NCI-H2196 treated with DMSO at 0.1 percent for 48 hours (cell line): ENCODE results near the gene DSCAM.

ENCODE experiments used
- DNase-seq: peaks from one replicate; lab custom pipeline; 2025; ENCODE audit not compliant: unreplicated experiment; lab: John Stamatoyannopoulos, UW

The DSCAM gene

DNA sequence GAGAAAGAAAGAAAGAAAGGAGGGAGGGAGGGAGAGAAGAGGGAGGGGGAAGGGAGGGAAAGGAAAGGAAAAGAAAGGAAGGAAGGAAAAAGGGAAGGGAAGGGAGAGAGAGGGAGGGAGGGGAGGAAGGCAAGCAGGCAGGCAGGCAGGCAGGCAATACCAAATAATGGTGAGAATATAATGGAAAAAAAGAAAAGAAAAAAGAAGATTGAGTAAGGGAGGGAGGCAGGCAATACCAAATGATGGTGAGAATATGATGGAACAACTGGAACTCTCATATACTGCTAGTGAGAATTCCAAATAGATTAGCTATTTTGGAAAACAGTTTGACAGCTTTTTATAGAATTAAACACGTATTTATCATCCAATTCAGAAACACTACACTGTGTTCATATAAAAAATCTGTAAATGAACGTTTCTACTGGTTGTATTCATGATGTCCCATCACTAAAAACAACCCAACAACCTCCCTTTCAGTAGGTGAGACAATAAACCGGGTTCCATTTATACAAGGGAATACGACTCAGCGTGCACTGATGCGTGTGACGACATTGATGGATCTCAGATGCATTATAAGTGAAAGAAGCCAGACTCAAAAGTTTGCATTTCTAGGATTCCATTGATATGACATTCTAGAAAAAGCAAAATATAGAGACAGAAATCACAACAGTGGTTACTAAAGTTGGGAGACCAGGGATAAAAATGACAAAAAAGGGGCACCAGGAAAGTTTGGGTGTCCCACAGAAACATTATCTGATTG, 226.4 kb downstream of the DSCAM start:
- no peak for DNase-seq

DNA sequence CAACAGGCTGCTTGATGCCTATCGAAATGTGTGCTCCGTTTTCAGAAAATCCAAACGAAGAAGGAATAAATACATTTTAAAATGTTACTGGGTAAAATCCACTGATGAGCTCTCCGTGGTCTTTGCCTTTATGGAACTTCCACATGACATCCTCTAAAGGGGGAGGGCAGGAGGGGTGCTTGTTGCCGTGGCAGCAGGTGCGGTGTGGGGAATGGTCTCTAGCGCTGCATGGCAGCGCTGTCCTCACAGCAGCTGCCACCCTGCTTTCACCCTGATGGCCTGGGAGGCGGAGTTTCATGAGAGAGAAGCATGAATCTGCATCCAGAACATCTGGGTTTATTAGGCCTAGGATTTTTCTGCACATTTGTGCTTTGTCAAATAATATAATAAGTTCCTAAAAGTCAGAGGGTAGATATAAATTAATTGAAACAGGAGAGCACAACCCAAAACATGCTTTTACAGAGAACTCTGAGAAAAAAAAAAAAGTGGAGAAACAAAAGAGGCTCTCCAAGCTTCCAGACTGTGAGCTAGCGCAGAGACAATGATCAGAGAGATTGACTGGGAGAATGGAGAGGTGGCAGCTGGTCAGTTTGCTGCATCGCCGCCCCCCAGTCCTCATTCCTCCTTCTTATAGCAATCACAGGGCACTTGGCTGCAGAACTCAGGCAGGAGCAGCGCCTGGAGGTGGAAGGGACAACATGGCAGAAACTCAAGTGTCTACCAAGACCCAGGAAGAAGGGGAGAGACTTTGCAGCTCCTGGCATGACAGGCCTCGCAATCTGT, 228.6 kb downstream of the DSCAM start:
- no peak for DNase-seq

DNA sequence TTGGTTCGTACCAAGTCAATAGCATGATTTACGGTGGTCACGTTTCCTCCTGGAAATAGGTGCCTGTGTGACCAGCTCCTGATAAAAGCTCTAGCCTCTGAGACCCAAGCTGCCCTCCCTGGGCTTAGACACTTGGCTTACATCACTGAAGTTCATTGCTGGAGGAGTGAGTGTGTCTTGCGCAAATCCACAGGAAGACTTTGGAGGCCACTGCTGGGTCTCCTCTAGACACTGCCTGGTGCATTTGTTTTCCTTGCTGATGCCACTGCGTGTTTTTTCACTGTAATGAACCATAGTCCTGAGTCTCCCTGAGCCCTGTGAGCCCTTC, 230.6 kb downstream of the DSCAM start:
- DNase-seq = no peak

DNA sequence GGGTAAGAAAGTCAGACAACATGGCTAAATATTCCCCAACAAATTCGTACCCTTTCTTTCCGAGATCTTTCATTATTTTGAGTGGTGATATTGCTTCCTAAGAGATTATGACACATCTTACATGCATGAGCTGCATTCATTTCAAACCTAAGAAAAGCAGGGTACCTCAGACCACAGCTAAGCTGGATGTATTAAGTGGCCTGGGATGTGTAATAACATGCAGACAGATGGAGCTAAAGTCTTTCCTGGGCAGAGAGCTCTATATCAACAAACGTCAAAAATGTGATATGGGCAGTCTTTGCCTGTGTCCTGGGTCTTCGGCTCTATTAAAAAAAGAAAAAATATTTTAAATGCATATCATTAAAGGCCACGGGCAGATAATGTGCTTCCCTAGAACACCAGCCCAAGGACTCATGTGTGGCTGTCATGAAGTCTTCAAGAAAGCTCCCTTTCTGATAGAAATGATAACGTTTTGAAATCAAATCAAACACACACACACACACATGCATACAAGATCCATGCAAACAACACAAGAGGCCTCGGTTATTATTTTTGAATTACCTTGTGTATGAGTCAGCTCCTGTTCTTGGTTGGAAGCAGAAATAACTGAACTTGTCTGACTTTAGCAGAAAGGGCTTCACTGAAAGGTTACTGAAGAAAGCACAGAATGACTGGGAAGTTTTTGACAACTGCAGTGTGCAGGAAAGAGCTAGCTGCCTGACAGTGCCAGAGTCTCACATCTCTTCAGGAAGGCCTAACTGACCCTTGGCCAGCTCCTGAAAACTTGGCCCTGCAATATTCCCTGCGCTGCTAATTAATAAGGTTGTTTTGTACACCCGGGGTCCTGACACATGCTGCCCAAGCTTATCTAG, 231.2 kb downstream of the DSCAM start:
- no peak for DNase-seq

DNA sequence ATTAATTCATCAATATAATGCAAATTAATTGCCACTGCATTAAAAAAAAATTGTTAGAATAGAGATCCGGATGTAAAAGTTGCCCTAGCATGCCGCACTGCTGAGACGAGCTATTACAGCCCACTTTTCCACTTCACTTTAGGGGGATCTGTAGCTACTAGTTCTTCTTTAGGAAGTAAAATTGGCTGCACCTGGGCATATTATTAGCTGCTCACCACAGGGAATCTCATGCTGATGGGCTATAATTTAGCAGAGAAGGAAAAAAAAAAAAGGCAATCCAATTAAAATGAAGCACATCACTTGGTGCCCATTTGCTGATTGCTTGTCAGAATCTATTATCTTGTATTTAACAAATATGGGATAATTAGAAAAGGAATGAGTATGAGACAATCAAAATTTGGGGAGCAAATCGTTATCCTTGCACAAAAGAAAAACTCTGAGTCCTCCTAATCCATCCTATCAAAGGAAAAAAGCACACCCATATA, 233.4 kb downstream of the DSCAM start:
- DNase-seq = no peak

DNA sequence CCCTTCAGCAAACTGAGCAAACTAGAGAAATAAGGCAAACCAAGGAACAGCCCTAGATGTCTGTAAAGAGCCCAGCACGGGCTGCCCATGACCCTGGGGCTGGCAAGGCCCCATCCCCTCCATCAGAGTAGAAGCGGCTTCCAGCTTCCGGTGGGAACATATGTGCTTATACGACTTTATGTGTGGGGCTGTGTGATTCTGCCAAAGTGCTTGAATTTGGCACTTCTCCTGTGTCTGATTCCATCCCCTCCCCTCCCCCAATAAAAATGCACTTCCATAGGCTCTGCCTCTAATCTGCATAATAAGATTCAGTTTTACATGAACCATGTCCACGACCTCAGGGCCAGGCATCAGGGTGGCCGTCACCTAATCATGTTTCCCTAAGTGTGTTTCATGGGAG, 236.6 kb downstream of the DSCAM start:
- no peak for DNase-seq

DNA sequence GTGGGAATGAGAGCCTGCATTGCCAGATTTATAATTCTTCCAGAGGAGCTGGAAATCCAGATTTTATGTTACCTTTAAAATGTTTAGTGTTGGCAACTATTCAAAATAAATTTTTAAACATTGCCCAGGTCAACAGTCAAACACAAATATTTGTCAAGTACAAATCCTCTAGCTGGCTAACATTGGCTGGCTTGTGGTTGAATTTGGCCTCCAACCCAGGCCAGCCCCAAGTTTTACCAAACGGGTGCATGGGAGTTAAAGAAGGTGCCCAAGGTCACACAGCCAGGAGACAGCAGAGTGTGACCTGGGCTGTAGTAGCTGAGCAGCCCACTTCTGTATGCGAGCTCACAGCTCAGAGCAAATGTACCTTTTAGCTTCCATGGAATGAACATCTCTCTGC, 240.6 kb downstream of the DSCAM start:
- DNase-seq = no peak

DNA sequence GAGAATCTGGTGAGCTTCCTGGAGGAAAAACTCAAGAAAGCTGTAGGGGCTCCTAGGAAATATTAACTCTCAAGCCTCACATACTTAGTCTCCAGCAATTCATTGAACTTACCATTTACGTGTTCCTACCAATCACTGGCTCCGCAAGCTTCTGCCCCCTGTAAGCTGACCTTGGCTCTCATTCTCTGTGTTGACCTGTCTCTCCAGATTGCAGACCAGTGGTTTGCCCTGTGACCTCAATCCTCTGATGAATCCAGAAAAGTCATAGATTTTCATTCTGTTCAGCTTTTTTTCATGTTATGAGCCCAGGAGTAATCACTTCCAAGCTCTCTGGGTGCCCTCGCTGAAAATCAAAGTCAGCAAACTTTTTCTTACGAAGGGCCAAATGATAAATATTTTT, 241.9 kb downstream of the DSCAM start:
- no peak for DNase-seq

DNA sequence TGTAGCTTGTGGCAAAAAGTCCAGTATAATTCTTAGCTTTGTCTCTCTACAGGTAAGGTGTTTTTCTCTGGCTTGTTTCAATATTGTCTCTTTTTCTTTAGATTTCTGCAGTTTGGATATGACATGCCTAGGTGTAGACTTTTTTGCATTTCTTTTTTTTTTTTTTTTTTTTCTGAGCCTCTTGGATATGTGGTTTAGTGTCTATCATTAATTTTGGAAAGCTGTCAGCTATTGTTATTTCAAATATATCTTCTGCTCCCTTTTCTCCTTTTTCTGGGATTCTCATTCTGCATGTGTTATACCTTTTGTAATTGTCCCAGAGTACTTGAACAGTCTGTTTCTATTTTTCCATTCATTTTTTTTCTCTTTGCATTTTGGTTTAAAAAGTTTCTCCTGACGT, 243.2 kb downstream of the DSCAM start:
- DNase-seq = no peak

DNA sequence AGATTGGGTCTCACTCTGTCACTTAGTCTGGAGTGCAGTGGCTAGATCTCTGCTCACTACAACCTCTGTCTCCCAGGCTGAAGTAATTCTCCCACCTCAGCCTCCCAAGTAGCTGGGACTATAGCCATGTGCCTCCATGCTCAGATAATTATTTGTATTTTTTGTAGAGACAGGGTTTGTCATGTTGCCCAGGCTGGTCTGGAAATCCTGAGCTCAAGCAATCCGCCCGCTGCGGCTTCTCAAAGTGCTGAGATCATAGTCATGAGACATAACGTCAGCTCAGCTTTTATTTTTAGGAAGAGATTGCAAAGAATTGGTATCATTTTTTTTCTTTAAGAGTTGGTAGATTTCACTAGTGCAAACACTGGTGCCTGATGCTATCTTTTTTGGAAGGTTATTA, 244.9 kb downstream of the DSCAM start:
- no peak for DNase-seq

DNA sequence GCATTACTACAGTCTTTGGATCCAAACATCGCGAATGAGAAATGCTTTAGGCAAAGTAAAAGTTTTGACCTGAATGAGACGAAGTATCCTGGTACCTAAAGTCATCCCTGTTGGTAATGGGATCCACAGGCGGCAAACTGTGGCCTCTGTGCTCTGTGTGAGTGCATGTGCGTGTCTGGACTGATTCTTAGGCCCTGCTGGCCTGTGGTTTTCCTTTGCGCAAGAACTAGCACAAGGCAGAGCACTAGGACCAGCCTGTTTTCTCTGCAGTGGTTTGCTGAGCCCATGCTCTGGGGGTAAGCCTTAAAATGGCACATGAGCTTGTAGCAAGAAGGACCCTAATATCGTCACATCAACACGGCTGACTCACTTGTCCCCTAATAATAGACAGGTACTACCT, 251.2 kb downstream of the DSCAM start:
- no peak for DNase-seq

DNA sequence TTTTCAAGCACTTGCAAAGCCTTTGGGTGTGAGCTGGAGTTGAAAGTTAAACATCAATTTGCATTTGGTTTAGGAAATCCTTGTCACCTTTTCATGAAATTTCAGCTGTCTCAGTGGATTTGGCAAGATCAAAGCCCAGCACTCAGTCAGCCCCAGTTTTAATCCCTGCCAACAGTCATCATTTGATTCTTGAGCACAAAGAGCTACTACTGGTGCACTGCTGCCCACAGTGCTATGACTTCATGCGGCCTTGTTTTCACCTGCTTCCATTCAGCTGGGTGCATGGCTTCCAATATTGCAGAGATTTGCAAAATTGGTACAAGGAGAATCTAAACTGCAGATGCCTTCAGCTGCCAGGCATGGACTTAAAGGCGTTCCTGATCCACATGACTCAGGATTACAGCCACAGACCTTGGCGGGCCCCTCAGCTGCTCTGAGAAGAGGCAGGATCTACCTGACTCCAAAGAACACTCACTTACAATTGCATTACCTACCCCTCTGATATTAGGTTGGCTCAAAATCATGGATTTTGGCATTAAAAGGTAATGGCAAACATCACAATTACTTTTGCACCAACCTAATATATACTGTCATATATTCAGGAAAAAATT, 259.1 kb downstream of the DSCAM start:
- DNase-seq = no peak

DNA sequence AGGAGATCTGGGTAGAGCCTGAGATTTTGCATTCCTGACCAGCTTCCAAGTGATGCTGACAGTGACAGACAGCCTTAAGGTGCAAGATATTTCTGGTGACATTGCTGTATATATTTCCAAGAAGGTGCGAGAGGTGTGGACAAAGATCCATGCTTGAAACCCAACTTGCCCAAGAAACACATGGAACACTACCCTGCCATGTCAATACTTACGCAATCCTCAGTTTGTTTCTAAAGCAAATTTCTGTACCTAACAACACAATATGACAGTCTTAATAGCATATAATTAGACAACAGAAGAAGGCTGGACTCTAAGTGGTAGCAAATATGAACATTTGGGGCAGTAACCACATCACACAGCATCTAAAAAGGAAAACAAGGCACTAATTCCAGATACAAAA, 260.4 kb downstream of the DSCAM start:
- DNase-seq = no peak

DNA sequence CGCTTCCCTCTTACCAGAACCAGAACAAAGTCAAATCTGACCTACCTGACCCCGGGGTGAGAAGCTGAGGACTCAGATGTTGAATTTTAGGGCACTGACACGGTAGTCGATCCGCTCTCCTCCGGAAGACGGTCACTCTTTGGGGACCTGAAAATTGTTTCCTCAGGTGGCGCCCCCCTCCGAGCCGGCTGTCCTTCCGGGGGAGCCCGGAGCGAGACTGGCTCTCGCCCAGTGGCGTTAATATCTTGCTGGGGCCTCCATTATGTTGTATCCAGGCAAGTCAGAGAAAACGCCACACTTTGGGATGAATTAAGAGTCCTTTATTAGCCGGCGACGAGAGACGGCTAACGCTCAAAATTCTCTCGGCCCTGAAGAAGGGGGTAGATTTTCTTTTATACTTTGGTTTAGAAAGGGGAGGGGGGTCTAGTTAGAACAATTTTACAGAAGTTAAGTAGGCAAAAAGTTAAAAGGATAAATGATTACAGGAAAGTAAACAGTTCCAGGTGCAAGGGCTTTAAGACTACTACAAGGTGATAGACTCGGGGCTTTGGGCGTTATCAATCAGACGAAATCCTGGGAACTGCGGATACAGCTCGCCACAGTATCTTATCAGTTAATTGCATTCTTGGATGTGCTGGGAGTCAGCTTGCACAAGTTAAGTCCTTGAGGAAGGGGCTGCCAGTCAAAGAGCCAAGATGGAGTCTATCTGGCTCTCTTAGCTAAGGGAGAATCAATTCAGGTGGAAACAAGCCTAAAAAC, 269.5 kb downstream of the DSCAM start:
- no peak for DNase-seq

DNA sequence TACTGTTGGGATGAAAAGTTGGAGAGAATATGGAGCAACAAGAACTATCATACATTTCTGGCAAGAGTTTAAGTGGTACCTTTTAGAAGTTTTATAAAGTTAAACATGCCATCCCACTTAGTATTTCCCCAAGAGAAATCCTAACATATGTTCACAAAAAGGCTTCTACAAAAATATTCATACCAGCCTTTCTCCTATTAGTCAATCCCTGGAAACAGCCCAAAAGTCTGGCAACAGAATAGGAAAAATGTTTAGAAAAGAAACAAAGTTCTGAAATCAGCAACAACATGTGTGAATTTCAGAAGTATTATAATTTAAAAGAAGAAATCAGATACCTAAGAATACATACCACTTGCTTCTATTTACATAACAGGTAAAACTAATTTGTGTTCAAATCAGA, 271.0 kb downstream of the DSCAM start:
- no peak for DNase-seq

DNA sequence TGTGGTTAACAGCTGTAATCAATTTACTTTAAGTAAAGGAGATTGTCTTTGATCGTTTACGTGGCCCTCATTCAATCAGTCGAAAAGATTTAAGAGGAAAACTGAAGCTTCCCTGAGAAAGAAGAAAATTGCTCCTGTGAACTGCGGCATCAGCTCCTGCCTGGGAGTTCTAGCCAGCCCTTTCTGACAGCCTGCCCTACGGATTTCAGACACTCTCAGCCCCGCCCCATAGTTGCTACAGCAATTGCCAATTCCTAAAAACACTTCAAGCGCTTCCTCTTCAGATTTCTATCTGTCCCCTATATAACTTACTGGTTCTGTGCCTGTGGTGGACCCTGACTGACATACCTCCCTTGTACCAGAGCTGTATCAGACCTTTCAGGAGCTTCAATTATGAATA, 277.6 kb downstream of the DSCAM start:
- DNase-seq = no peak

DNA sequence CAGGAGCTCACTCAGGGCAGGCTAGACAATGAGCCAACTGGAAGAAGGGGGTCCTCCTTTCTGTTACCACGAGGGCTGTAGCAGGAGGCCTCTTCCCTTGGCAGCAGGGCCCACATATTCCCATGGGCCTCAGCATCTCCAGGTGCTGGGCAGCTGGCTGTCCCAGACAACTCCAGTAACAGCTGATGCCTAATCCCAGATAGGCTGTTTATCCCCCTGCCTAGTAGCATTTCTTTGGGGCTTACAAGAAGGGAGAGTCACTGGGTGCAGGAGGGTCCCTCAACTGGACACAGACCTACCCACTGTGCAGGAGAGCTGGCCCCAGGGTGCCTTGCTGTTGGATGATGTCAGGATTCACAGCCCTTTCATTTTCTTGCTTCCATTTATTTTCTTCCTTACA, 278.2 kb downstream of the DSCAM start:
- no peak for DNase-seq

DNA sequence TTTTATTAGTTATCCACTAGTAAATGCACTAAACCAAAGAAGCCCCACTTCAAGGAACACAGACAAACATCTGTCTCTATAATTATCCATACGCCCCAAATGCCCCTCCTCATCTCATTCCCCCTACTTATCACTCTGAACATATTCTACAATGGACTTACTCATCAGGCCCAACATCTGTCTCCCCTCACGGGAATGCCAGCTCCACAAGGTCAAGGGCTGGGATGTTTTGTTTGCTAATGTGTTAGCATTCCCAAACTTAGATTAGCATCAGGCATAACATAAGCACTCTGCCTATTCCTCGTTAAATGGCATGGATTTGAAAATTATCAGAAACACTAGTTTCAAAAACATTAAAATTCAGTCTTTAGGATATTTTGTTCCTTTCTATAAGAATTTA, 279.5 kb downstream of the DSCAM start:
- DNase-seq = no peak

DNA sequence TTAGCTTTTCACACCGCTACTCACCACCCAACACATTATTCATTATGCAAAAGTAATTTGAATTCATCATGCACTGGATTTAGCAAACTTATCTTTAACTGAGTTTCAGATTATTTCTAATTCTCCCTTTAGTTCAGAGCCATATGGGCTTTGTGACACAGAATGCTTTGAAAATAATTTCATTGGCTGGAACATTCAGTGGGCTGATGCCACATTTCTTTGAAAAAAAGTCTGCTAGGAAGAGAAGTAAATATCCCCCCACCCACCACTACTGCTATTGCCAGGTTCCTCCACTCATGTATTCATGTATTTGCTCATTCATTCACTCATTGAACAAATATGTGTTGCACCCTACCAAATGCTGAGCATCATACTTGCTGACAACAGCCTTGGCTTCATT, 280.5 kb downstream of the DSCAM start:
- DNase-seq = no peak

DNA sequence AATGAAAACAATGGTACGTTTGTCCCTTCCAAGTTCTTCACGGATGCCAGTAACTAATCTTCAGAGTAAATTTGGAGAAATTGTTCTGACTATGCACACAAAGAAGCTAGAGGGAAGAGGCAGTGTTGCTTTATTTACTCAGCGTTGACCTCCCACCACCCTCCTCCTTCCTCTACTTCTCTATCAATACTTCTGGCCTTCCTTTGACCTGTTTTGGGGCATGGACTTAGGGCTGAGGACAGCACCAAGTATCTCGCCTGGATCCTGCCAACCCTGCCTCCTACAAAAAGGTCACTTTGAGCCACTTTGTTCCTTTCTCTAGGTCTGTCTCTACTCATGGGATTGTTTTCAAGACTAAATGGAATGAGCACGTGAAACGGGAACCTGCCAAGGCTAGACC, 282.6 kb downstream of the DSCAM start:
- no peak for DNase-seq

DNA sequence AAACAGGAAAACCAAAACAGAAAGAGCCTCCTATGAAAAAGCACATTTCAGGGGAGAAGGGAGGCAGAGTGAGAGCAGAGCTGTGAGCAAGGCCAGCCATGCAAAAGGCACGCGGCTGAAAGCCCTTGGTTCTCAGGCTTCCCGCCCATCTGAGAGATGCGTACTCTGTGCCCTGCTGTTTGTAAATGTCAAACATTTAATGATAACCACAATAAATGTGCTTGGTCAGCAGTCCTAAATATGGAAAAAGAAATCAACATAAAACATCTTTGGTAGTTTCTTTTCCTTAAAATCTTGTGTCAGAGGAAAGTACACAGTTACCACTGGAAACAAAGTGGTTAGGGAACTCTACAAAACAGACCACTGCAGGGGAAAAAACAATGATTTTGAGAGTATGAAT, 283.1 kb downstream of the DSCAM start:
- no peak for DNase-seq
